GM10248 (cell line): Measurements from ENCODE around the gene TRPM8.

Experiments used
- CTCF ChIA-PET: fragments of 300-600 bp; sonication (Branson Sonifier 250); formaldehyde crosslinking; extraction: SDS; loops from one replicate; lab custom pipeline; 2021; ENCODE audit warnings: antibody characterized with exemption; lab: Yijun Ruan, JAX
- POLR2A ChIA-PET: fragments of 350-650 bp; sonication (Branson Sonifier 250); formaldehyde crosslinking; extraction: SDS; loops from one replicate; lab custom pipeline; 2020; ENCODE audit warnings: antibody characterized with exemption; lab: Yijun Ruan, JAX
- DNase-seq: peaks from one replicate; pipeline ENCODE4 v3.0.0; 2012; ENCODE audit errors: extremely low spot score
- TF ChIP-seq, protein P1 (sequence below): IDR thresholded peaks from 2 replicates; pipeline ENCODE4 v1.5.1; 2012; ENCODE audit warnings: mild to moderate bottlenecking, low read depth; ENCODE audit errors: extremely low read depth, missing control alignments, control extremely low read depth

TRPM8 gene

DNA sequence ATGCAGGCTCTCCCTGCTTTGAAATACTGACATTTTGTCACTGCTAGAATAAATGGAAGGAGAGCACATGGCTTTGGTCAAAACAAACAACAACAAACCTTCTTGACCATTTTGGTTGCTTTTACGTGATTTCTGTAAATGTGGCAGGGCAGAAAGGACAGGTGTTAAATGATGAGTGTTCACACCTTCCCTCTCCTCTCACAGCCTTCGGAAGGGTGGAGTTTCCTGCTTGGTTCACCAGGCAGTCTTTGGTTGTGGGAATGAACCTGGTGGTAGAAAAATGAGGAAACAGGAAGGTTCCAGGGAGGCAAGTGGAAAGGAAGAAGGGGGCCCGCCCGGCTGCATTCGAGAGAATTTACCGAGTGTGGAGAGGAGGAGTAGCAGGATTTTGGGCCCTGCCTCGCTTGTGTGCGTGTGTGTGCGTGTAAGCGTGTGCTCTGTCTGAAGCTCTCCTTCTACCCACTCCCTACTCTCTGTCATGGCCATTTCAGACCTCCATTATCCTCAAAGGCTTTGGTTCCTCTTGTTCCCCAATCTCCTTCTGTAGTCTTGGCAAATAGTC lies 109.6 kb downstream of the TRPM8 start:
- TF ChIP-seq, protein P1, sequence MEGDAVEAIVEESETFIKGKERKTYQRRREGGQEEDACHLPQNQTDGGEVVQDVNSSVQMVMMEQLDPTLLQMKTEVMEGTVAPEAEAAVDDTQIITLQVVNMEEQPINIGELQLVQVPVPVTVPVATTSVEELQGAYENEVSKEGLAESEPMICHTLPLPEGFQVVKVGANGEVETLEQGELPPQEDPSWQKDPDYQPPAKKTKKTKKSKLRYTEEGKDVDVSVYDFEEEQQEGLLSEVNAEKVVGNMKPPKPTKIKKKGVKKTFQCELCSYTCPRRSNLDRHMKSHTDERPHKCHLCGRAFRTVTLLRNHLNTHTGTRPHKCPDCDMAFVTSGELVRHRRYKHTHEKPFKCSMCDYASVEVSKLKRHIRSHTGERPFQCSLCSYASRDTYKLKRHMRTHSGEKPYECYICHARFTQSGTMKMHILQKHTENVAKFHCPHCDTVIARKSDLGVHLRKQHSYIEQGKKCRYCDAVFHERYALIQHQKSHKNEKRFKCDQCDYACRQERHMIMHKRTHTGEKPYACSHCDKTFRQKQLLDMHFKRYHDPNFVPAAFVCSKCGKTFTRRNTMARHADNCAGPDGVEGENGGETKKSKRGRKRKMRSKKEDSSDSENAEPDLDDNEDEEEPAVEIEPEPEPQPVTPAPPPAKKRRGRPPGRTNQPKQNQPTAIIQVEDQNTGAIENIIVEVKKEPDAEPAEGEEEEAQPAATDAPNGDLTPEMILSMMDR, result no peak
- ChIA-PET CTCF (no interaction called here), POLR2A (no interaction called here)
- no peak for DNase-seq

DNA sequence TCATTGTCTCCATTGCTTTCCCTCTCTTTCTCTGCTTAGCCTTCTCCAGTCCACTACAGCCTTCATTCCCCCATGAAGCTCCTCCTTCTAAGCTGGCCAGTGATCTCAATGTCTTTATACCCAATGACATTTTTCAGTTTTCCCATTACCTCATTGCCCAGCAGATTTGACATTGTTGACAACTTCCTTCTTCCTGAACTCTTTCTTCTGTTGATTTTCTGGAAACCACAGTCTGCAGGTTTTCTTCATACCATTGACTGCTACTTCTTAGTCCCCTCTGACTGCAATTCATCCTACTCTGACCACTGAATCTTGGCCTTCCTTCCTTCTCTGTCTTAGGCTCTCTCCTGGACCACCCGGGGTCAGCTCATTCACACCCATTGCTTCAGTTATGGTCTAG lies 110.5 kb downstream of the TRPM8 start:
- CTCF ChIA-PET, result interaction anchor here (1.5 kb wide), 1 partner anchor 20 kb away, joined by 4 read pairs; no protein-coding TSS in a partner anchor
- TF ChIP-seq, protein P1, result no peak
- POLR2A ChIA-PET, result no interaction called here
- DNase-seq, result no peak

DNA sequence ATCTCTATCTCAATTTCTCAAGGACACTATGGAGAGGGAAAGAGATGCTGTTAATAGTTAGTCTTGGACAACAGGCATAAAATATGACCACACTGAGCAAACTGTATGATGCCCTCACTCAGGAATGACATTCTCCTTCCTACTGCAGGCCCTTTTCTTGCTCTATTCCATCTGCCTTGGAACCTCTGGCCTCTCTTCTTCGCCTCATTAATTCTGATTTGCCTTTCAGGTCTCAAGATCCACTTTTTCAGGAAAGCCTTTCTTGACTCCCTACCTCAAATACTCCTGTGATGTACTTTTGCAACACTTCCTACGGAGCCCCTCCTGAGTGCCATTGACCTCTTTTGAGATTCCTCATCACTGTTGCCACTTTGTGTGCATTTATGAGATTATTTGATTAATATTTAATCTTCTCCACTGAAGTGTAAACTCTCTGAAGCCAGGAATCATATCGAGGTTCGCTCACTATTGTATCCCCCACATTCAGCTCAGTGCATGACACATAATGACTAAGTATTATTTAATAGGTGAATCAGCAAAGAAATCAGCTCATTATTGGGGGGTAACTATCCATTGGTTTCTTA lies 112.1 kb downstream of the TRPM8 start:
- POLR2A ChIA-PET, result no interaction called here
- no peak for DNase-seq
- TF ChIP-seq, protein P1, result no peak
- CTCF ChIA-PET, result no interaction called here

DNA sequence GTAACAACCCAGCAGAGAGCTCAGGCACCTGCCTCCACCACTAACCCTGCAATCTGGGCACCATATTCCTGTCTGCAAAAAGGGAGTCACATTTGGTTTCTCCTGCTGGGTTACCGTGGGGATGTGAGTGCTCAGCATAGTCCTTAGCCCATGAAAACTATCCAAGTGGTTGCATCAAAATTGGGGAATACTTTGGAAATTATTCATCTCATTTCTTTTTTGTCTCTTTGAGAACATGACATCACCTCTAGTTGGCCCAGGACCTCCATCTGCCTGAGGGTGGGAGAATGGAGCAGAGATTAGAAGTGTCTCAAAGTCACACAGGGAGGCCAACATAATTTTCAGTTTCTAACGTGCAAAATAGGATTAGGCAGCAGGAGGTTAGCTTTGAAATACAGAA lies 114.0 kb downstream of the TRPM8 start:
- TF ChIP-seq, protein P1, result no peak
- POLR2A ChIA-PET, result no interaction called here

DNA sequence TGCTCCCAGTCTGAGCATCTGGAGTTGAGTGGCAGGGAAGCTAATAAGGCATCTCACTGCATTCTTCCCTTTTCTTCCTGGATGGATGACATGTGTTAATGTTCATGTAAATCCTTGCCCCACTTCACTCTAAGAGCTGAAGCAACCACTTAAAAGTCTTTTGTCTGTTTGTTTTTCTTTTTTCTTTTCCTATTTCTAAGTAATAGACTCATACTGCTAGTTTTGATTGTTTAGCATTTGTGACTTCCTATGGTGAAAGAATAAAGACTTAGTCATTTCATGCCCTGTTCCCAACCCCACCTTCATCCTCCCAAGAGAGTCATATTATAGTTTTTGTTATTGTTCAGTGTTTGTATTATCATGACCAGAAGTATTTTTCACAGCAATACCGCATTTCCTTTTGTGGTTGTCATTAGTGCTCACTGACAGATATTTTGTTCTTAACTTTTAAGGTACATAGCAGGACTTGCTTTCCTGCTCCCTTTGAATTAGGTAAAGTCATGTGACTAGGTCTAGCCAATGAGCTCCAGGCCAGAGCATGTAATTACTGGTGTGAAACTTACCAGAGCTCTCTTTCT lies 115.2 kb downstream of the TRPM8 start:
- TF ChIP-seq, protein P1, result no peak
- DNase-seq, result no peak
- CTCF ChIA-PET, result no interaction called here
- POLR2A ChIA-PET, result no interaction called here

More for the DNA sequence above, 114.0 kb downstream of the TRPM8 start:
- DNase-seq, result no peak
- CTCF ChIA-PET, result no interaction called here

DNA sequence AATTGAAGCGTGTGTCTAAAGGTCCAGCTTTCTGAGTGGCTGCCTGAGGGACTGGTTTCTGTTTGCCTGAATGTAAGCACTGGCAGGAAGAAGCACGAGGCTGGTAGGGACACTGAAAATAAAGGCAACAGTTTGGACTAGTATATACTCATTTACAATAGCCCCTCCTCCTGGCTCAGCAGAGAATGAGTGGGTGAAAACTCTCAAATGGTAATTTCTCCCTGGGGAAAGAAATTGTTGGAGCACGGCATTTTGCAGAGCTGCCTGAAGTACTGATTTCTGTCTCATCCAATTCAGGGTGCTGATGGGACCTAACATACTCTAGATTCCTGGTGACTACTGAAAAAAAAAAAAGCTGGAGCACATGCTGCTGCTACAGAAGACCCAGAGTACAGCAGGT lies 116.0 kb downstream of the TRPM8 start:
- no peak for DNase-seq
- TF ChIP-seq, protein P1, result no peak
- ChIA-PET POLR2A (no interaction called here), CTCF (no interaction called here)
